Endothelial cell (in vitro differentiated cells): Measurements from ENCODE around the gene HNF4A. TPM values are rescaled to one million over a fixed set of nuclear protein-coding genes. Genes with fewer than 3 reads are reported as not detected.

ENCODE experiments used
- DNase-seq: peaks from one replicate; pipeline ENCODE4 v3.0.0; 2021; ENCODE audit warnings: low spot score
- H3K27ac Mint-ChIP-seq: one replicate; pipeline ENCODE4 v1.8.0; 2021; ENCODE audit warnings: mixed read lengths, inconsistent platforms; ENCODE audit not compliant: unreplicated experiment
- H3K27me3 Mint-ChIP-seq: one replicate; pipeline ENCODE4 v1.8.0; 2021; ENCODE audit warnings: mild to moderate bottlenecking, moderate library complexity, mixed read lengths, inconsistent platforms; ENCODE audit not compliant: unreplicated experiment
- H3K36me3 Mint-ChIP-seq: one replicate; pipeline ENCODE4 v1.8.0; 2021; ENCODE audit warnings: mild to moderate bottlenecking, low read depth, mixed read lengths, inconsistent platforms; ENCODE audit not compliant: unreplicated experiment
- H3K4me1 Mint-ChIP-seq: one replicate; pipeline ENCODE4 v1.8.0; 2021; ENCODE audit warnings: mild to moderate bottlenecking, mixed read lengths, inconsistent platforms; ENCODE audit not compliant: unreplicated experiment
- H3K4me3 Mint-ChIP-seq: one replicate; pipeline ENCODE4 v1.8.0; 2021; ENCODE audit warnings: mild to moderate bottlenecking, mixed read lengths, inconsistent platforms; ENCODE audit not compliant: unreplicated experiment
- H3K9me3 Mint-ChIP-seq: one replicate; pipeline ENCODE4 v1.8.0; 2021; ENCODE audit warnings: mixed read lengths, inconsistent platforms; ENCODE audit not compliant: unreplicated experiment
- total RNA-seq: library from RNA; stranded (reverse); fragmentation: NEBNext Ultra II Directional; extraction: Animal tissue kit (Norgen Biotek cat#: 25700); gene quantifications from one replicate; pipeline ENCODE4 v1.2.1, GENCODE V29; 2021; ENCODE audit not compliant: unreplicated experiment
- TF ChIP-seq, protein P1 (sequence below): fragments of 200-600 bp; sonication (generic); IDR thresholded peaks from one replicate; pipeline ENCODE4 v1.5.0; 2021; ENCODE audit warnings: antibody characterized with exemption; ENCODE audit not compliant: unreplicated experiment

The HNF4A gene
- total RNA-seq, 1 donor from 2014 or later: not detected

DNA sequence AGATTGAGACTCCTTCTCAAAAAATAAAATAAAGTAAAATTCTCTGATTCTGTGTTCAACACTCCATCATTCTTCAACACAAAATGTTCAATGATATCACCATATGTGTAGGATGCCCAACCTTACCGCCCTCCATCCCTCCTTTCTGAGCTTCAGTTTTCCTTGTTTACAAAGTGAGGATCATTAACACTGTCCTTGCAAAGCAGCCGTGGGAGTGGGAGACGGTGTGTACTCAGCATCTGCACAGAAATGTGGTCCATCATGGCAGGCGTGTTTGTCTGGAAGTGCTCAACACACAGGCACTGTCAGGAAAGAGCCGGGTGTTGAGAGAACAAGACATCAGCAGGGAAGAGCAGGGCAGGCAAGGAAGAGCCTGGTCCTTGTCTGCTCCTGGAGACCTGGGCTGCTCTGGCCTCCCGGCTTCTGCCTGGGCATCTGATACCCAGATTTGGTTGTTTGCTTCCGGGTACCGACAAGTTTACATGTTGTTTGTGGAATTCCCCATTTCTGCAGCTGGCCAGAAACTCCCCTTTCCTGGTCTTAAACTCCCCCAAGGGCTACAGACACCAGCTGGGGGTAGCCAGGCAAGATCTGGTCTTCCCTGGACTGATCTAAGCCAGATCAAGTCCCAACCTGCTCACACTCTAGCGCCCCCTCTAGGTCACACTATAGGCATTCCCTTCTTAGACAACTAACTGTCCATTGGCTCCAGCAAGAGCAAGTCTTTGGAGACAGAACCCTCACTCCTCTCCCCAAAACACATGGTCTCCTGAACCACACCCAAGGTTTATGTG, 93.5 kb downstream of the HNF4A start:
- Mint-ChIP-seq H3K27ac (no peak overlapping the region), H3K27me3 (peaks cover 14% of the 10 kb centered on the region), H3K4me1 (peaks cover 10% of the 10 kb centered on the region), H3K36me3 (peaks cover 3% of the 10 kb centered on the region), H3K4me3 (no peak overlapping the region), H3K9me3 (no peaks in the 10 kb centered on the region)
- TF ChIP-seq, protein P1, sequence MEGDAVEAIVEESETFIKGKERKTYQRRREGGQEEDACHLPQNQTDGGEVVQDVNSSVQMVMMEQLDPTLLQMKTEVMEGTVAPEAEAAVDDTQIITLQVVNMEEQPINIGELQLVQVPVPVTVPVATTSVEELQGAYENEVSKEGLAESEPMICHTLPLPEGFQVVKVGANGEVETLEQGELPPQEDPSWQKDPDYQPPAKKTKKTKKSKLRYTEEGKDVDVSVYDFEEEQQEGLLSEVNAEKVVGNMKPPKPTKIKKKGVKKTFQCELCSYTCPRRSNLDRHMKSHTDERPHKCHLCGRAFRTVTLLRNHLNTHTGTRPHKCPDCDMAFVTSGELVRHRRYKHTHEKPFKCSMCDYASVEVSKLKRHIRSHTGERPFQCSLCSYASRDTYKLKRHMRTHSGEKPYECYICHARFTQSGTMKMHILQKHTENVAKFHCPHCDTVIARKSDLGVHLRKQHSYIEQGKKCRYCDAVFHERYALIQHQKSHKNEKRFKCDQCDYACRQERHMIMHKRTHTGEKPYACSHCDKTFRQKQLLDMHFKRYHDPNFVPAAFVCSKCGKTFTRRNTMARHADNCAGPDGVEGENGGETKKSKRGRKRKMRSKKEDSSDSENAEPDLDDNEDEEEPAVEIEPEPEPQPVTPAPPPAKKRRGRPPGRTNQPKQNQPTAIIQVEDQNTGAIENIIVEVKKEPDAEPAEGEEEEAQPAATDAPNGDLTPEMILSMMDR: peak; percentile 46
- peak; percentile 29 for DNase-seq

DNA sequence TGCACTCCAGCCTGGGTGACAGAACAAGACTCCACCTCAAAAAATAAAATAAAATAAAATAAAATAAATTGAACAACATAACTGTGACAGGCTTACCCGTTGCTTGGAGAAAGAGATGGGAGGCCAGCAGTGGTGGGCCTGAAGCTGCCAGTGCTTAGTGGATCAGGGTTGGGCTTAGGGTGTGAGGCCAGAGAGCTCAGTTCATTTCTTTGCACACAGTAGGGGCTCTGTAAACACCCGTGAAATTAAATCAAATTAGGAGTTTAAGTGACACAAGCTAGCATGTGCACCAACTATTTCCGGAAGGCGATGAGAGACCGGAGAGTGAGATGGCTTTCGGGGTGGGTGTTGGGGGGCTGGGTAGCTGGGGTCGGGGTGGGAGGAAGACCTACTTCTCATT, 94.4 kb downstream of the HNF4A start:
- no peak overlapping the region for H3K4me3 Mint-ChIP-seq
- peaks cover 14% of the 10 kb centered on the region for H3K27me3 Mint-ChIP-seq
- TF ChIP-seq, protein P1: no peak
- peaks cover 10% of the 10 kb centered on the region for H3K4me1 Mint-ChIP-seq
- peaks cover 3% of the 10 kb centered on the region for H3K36me3 Mint-ChIP-seq
- DNase-seq: no peak
- H3K27ac Mint-ChIP-seq: no peak overlapping the region
- H3K9me3 Mint-ChIP-seq: no peaks in the 10 kb centered on the region

DNA sequence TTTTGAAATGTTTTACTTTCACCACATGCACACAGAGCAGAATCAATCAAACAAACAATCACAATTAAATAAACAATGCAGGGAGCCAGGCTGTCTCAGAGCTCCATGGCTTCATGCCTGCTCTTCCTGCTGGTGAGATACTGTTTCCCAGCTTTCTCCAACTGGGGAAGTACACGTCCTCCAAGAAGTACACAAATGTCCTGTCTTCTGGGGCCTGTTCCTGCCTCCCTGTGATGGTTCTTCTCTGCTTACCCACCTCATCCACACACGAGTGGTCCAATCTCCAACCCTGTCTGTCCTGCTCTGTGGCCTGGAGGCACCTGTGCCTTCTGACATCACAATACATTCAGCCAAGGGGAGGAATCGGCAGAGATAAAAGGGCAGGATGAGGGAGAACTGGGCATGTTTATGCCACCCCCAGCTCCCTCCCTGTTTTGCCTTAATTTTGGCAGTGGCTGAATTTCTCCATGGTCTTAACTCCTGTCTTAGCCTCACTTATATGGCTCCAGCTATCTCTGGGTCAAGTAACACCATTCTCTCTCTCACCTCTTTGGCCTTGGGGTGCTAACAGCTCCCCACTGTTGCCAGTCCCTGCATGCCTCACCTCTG, 94.9 kb downstream of the HNF4A start:
- Mint-ChIP-seq H3K4me3 (no peak overlapping the region), H3K27me3 (peaks cover 14% of the 10 kb centered on the region), H3K36me3 (peaks cover 3% of the 10 kb centered on the region), H3K9me3 (no peaks in the 10 kb centered on the region), H3K4me1 (peaks cover 10% of the 10 kb centered on the region), H3K27ac (no peak overlapping the region)
- DNase-seq: no peak
- TF ChIP-seq, protein P1: no peak

DNA sequence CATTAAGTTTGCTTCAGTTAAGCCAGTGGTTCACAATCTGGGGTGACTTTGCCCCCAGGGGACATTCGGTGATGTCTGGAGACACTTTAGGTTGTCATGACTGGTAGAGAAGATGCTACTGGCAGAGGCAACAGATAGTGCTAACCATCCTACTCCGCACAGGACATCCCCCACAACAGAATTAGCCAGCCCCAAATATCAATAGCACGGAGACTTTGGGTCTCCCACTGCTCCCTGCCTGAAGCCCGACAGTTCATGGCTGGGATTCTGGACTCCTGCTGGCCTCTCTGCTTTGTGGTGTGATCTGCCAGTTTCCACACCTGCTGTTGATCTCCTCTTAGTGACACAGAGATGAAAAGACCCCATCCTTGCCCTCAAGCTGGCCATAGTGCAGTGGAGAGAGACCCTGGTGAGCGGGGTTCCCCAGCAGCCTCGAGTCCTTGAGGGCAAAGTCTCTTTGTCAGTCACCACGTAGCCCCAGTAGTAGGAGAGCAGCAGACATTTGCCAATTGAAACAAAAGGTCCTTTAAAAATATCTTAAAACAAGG, 95.5 kb downstream of the HNF4A start:
- H3K27me3 Mint-ChIP-seq: peaks cover 14% of the 10 kb centered on the region
- H3K4me1 Mint-ChIP-seq: peaks cover 10% of the 10 kb centered on the region
- no peaks in the 10 kb centered on the region for H3K9me3 Mint-ChIP-seq
- H3K36me3 Mint-ChIP-seq: peaks cover 3% of the 10 kb centered on the region
- H3K4me3 Mint-ChIP-seq: no peak overlapping the region
- TF ChIP-seq, protein P1: no peak
- no peak for DNase-seq
- H3K27ac Mint-ChIP-seq: no peak overlapping the region
